Neural progenitor cell (in vitro differentiated cells): ENCODE results near the gene PHACTR1. TPM values are rescaled to one million over a fixed set of nuclear protein-coding genes. Genes with fewer than 3 reads are reported as not detected.
A peak's percentile ranks its signal among the peaks of the same experiment; 100 is the strongest.

Experiments used
- DNase-seq: peaks from one replicate; pipeline ENCODE4 v3.0.0-alpha.2; 2016; ENCODE audit warnings: low spot score
- H2AFZ ChIP-seq: fragments of 200-600 bp; sonication (generic); replicated peaks from 2 replicates; pipeline ENCODE4 v1.6.1; 2016; ENCODE audit warnings: antibody characterized with exemption
- H3F3A ChIP-seq: fragments of 200-600 bp; sonication (generic); 2 replicates; pipeline ENCODE4 v1.6.1; 2016; ENCODE audit warnings: antibody characterized with exemption, low read depth
- H3K27ac ChIP-seq: fragments of 200-600 bp; sonication (generic); 2 replicates; pipeline ENCODE4 v1.5.1; 2016; ENCODE audit warnings: mild to moderate bottlenecking
- H3K27me3 ChIP-seq: fragments of 200-600 bp; sonication (generic); 2 replicates; pipeline ENCODE4 v1.6.1; 2016; ENCODE audit warnings: mild to moderate bottlenecking, moderate library complexity
- H3K36me3 ChIP-seq: fragments of 200-600 bp; sonication (generic); 2 replicates; pipeline ENCODE4 v1.5.1; 2016
- H3K4me1 ChIP-seq: fragments of 200-600 bp; sonication (generic); 2 replicates; pipeline ENCODE4 v1.6.1; 2016; ENCODE audit warnings: mixed run types
- H3K4me2 ChIP-seq: fragments of 200-600 bp; sonication (generic); 2 replicates; pipeline ENCODE4 v1.6.1; 2016
- H3K4me3 ChIP-seq: fragments of 200-600 bp; sonication (generic); 2 replicates; pipeline ENCODE4 v1.5.1; 2016
- H3K79me2 ChIP-seq: fragments of 200-600 bp; sonication (generic); 2 replicates; pipeline ENCODE4 v1.6.1; 2016; ENCODE audit warnings: low read depth
- H3K9ac ChIP-seq: fragments of 200-600 bp; sonication (generic); 2 replicates; pipeline ENCODE4 v1.6.1; 2016
- H3K9me3 ChIP-seq: fragments of 200-600 bp; sonication (generic); 2 replicates; pipeline ENCODE4 v1.5.1; 2016; ENCODE audit warnings: low read depth
- H4K20me1 ChIP-seq: fragments of 200-600 bp; sonication (generic); 2 replicates; pipeline ENCODE4 v1.6.1; 2016; ENCODE audit warnings: low read depth
- H3K27ac Mint-ChIP-seq: 3 replicates; pipeline ENCODE4 v1.8.0; 2021; ENCODE audit warnings: mixed read lengths
- H3K27me3 Mint-ChIP-seq: 2 replicates; pipeline ENCODE4 v1.8.0; 2022; ENCODE audit warnings: low read depth, mild to moderate bottlenecking, inconsistent platforms, moderate library complexity, mixed read lengths; ENCODE audit not compliant: insufficient read depth
- H3K36me3 Mint-ChIP-seq: 3 replicates; pipeline ENCODE4 v1.8.0; 2021; ENCODE audit warnings: mixed read lengths
- H3K4me1 Mint-ChIP-seq: 3 replicates; pipeline ENCODE4 v1.8.0; 2021; ENCODE audit warnings: mixed read lengths
- H3K4me3 Mint-ChIP-seq: 3 replicates; pipeline ENCODE4 v1.8.0; 2021; ENCODE audit warnings: mild to moderate bottlenecking, moderate library complexity, mixed read lengths
- H3K9me3 Mint-ChIP-seq: 3 replicates; pipeline ENCODE4 v1.8.0; 2020; ENCODE audit warnings: mixed read lengths
- EZH2 ChIP-seq: fragments of 200-600 bp; sonication (generic); IDR thresholded peaks from 2 replicates; pipeline ENCODE4 v1.6.1; 2017; ENCODE audit warnings: antibody characterized with exemption, mild to moderate bottlenecking, moderate library complexity
- EZH2phosphoT487 ChIP-seq: fragments of 200-600 bp; sonication (generic); IDR thresholded peaks from 2 replicates; pipeline ENCODE4 v1.6.1; 2017; ENCODE audit warnings: antibody characterized with exemption
- total RNA-seq: library from RNA; depleted of rRNA; stranded (reverse); fragments of >200 nt; gene quantifications from 2 replicates; pipeline ENCODE4 v1.2.3, GENCODE V29; 2015; ENCODE audit warnings: low replicate concordance
- TF ChIP-seq, protein P1 (sequence below): fragments of 200-600 bp; sonication (generic); IDR thresholded peaks from 2 replicates; pipeline ENCODE4 v1.5.1; 2017; ENCODE audit warnings: antibody characterized with exemption, mild to moderate bottlenecking

The PHACTR1 gene
- total RNA-seq, 1 donor from 2014 or later, result 2.4 TPM

DNA sequence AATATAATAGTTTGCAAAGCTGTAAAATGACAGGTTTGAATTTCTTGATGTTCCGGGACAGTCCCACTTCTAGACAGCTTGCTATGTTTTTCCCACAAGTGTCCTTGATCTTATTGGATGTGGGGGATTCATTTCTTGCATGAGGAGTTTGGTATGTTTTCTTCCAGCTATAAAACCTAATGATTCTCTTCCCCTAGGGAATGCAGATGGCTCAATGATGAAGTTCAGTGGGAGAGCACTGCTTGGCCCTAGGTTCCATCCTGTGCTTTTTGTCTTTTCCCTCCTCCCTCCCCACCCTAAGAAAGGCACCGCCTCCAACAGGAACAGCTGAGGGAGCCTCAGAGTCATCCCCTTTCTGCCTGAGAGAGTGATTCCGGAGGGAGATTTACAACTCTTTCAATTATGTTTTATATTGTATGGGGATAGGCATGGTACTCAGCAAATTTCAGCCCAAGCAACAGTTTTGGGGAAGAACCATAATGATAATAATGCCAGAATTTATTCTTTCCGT lies 149.2 kb downstream of the PHACTR1 start:
- TF ChIP-seq EZH2phosphoT487, result no peak
- TF ChIP-seq EZH2, result no peak
- TF ChIP-seq, protein P1, sequence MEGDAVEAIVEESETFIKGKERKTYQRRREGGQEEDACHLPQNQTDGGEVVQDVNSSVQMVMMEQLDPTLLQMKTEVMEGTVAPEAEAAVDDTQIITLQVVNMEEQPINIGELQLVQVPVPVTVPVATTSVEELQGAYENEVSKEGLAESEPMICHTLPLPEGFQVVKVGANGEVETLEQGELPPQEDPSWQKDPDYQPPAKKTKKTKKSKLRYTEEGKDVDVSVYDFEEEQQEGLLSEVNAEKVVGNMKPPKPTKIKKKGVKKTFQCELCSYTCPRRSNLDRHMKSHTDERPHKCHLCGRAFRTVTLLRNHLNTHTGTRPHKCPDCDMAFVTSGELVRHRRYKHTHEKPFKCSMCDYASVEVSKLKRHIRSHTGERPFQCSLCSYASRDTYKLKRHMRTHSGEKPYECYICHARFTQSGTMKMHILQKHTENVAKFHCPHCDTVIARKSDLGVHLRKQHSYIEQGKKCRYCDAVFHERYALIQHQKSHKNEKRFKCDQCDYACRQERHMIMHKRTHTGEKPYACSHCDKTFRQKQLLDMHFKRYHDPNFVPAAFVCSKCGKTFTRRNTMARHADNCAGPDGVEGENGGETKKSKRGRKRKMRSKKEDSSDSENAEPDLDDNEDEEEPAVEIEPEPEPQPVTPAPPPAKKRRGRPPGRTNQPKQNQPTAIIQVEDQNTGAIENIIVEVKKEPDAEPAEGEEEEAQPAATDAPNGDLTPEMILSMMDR, result no peak
- Histone ChIP-seq H3K4me1 (peaks cover 23% of the 10 kb centered on the region), H3K79me2 (no peaks in the 10 kb centered on the region), H3K27me3 (no peaks in the 10 kb centered on the region), H3K4me2 (peak overlapping the region; percentile 48), H3K36me3 (no peaks in the 10 kb centered on the region), H3K9ac (no peak overlapping the region), H3K9me3 (no peaks in the 10 kb centered on the region), H4K20me1 (no peaks in the 10 kb centered on the region), H3K27ac (no peak overlapping the region), H3K4me3 (no peak overlapping the region), H3F3A (no peaks in the 10 kb centered on the region), H2AFZ (peak overlapping the region; percentile 34)
- H3K27me3 Mint-ChIP-seq, result no peaks in the 10 kb centered on the region
- H3K9me3 Mint-ChIP-seq, result no peaks in the 10 kb centered on the region
- no peak for DNase-seq
- no peak overlapping the region for H3K27ac Mint-ChIP-seq
- H3K4me3 Mint-ChIP-seq, result no peak overlapping the region
- peaks cover 24% of the 10 kb centered on the region for H3K4me1 Mint-ChIP-seq
- no peaks in the 10 kb centered on the region for H3K36me3 Mint-ChIP-seq

- Histone ChIP-seq H3K9ac (no peak overlapping the region), H3K4me3 (no peak overlapping the region)
Observed at GRCh38 chr6:12866422-12867029, 150.0 kb downstream of the PHACTR1 start.

DNA sequence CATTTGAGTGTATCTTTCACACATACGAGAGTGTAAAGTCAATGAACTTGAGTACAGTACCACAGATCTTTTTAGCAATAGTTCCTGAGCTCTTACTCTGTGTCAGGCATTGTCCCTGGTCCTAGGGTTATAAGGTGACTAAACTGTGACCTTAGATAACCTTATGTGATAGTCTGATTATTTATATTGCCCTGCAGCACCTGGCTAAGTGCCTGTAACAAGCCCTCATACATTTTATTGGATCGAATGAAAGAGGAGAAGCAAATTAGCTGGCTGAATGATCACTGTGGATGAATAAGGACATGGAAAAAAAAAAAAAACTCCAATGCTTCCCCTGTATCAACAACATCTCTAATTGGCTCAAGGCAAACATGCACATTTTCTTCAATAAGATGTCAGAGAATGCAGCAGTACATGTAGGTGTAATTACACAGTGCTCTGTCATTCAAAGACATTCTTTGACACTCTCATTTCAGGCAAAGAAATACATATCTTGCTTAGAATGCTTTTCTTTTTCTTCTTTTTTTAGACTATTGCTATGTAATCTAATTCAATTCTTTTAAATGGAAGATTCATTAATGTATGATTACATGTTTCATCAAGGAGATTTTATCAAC lies 153.4 kb downstream of the PHACTR1 start:
- no peak overlapping the region for H3K9ac ChIP-seq
- H4K20me1 ChIP-seq, result no peaks in the 10 kb centered on the region
- H3K36me3 Mint-ChIP-seq, result no peaks in the 10 kb centered on the region
- H3K9me3 Mint-ChIP-seq, result no peaks in the 10 kb centered on the region
- DNase-seq, result no peak
- no peaks in the 10 kb centered on the region for H3K27me3 ChIP-seq
- TF ChIP-seq, protein P1, result no peak
- TF ChIP-seq EZH2 (no peak), EZH2phosphoT487 (no peak)
- no peak overlapping the region for H3K4me2 ChIP-seq
- H3K4me1 ChIP-seq, result peaks cover 23% of the 10 kb centered on the region
- no peak overlapping the region for H3K4me3 ChIP-seq
- H3K36me3 ChIP-seq, result no peaks in the 10 kb centered on the region
- no peak overlapping the region for H3K27ac ChIP-seq
- no peaks in the 10 kb centered on the region for H3F3A ChIP-seq
- no peaks in the 10 kb centered on the region for H3K79me2 ChIP-seq
- peaks cover 4% of the 10 kb centered on the region for H3K27me3 Mint-ChIP-seq
- no peaks in the 10 kb centered on the region for H3K9me3 ChIP-seq
- H3K4me3 Mint-ChIP-seq, result no peak overlapping the region
- no peak overlapping the region for H3K27ac Mint-ChIP-seq
- H2AFZ ChIP-seq, result no peak overlapping the region
- peaks cover 24% of the 10 kb centered on the region for H3K4me1 Mint-ChIP-seq

More at GRCh38 chr6:12866422-12867029, 150.0 kb downstream of the PHACTR1 start:
- Histone ChIP-seq H3K4me1 (peaks cover 23% of the 10 kb centered on the region), H3K27me3 (no peaks in the 10 kb centered on the region), H4K20me1 (no peaks in the 10 kb centered on the region), H3K9me3 (no peaks in the 10 kb centered on the region), H3K4me2 (peak overlapping the region; percentile 48), H3K27ac (no peak overlapping the region), H3K36me3 (no peaks in the 10 kb centered on the region), H2AFZ (peak overlapping the region; percentile 34), H3K79me2 (no peaks in the 10 kb centered on the region), H3F3A (no peaks in the 10 kb centered on the region)
- no peak for TF ChIP-seq EZH2phosphoT487
- TF ChIP-seq, protein P1, result no peak
- no peak for TF ChIP-seq EZH2
- no peaks in the 10 kb centered on the region for H3K36me3 Mint-ChIP-seq
- H3K27ac Mint-ChIP-seq, result no peak overlapping the region
- no peaks in the 10 kb centered on the region for H3K9me3 Mint-ChIP-seq
- peaks cover 24% of the 10 kb centered on the region for H3K4me1 Mint-ChIP-seq
- DNase-seq, result no peak
- H3K27me3 Mint-ChIP-seq, result no peaks in the 10 kb centered on the region
- H3K4me3 Mint-ChIP-seq, result no peak overlapping the region
